ENCODE measurements around the gene CFAP221. TPM values are rescaled to one million over a fixed set of nuclear protein-coding genes. Genes with fewer than 3 reads are reported as not detected.

The CFAP221 gene
- total RNA-seq, 1 experiment from 2014 or later = 0.20 TPM

DNA sequence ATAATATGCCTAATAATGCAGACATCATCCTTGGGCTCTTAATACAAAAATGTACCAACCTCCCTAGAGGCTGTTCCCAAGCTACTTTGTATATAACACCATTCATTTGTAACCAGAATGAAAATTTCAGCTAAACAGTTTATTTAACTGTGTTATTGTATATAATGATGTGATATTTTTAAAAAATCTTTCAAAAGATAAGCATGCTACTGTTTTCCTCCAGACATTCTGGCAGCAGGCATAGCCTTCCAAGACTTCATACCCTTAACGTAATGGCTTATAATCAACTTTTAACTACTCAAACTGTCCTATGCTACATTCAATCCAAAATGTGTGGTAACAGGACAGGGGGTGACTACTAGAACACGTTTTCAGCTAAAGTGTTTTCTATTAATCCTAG, 21.2 kb downstream of the CFAP221 start:
- Histone ChIP-seq H2AFZ (ENCODE audit: low read length) (no peak overlapping the region), H2BK15ac (ENCODE audit: low read depth, low read length) (no peak overlapping the region), H3T11ph (ENCODE audit: low read length) (no peak overlapping the region), H4K20me1 (ENCODE audit: control insufficient read depth, insufficient read depth, insufficient read length) (no peaks in the 10 kb centered on the region), H3K79me2 (ENCODE audit: insufficient read depth, low read length) (no peaks in the 10 kb centered on the region), H3K27me3 (ENCODE audit: insufficient read depth, low read length) (no peaks in the 10 kb centered on the region), H2BK20ac (ENCODE audit: low read depth, low read length, poor library complexity, severe bottlenecking) (no peak overlapping the region), H2BK120ac (ENCODE audit: low read depth, low read length, poor library complexity, severe bottlenecking) (no peak overlapping the region), H4K5ac (ENCODE audit: insufficient read length, low read depth, low read length) (no peak overlapping the region), H3K23ac (ENCODE audit: insufficient read length, low read depth, low read length) (no peak overlapping the region), H3K14ac (ENCODE audit: insufficient read depth, low read length) (no peak overlapping the region), H3K27ac (ENCODE audit: insufficient read length, low read depth, low read length) (no peak overlapping the region), H3K56ac (ENCODE audit: insufficient read length, low read depth, low read length) (no peak overlapping the region), H3K23me2 (ENCODE audit: insufficient read length, low read depth, low read length, poor library complexity, severe bottlenecking) (no peaks in the 10 kb centered on the region), H3K4me2 (ENCODE audit: insufficient read depth, insufficient read length, low read length) (no peak overlapping the region), H2AK5ac (ENCODE audit: insufficient read length, low read length) (no peak overlapping the region), H4K91ac (ENCODE audit: insufficient read length, low read depth, low read length) (no peak overlapping the region), H3K4ac (ENCODE audit: low read depth, low read length) (no peak overlapping the region), H3K79me1 (ENCODE audit: insufficient read depth, low read depth, low read length, poor library complexity, severe bottlenecking) (no peaks in the 10 kb centered on the region), H2BK12ac (ENCODE audit: insufficient read length, low read depth, low read length) (no peak overlapping the region), H2BK5ac (ENCODE audit: insufficient read length, low read length) (no peak overlapping the region), H3K9ac (ENCODE audit: extremely low read depth, insufficient read length, low read length) (no peak overlapping the region), H4K8ac (replicated peaks; ENCODE audit: insufficient read length, low read depth, low read length) (no peak overlapping the region), H3K18ac (ENCODE audit: insufficient read length, low read depth, low read length) (no peak overlapping the region), H3K9me3 (ENCODE audit: control insufficient read depth, low read depth, low read length) (no peaks in the 10 kb centered on the region), H3K4me1 (ENCODE audit: insufficient read depth, low read length) (no peaks in the 10 kb centered on the region)
- Mint-ChIP-seq H3K9me3 (peaks cover 14 to 17% of the 10 kb centered on the region in 2 experiments; a peak in 4 of 5 replicates), H3K27ac (no peak overlapping the region), H3K27me3 (ENCODE audit: low read depth) (no peaks in the 10 kb centered on the region; the same call in 1 of the 2 replicates), H3K4me1 (no peaks in the 10 kb centered on the region), H3K4me3 (no peak overlapping the region), H3K36me3 (ENCODE audit: insufficient read depth in 1 of 3, low read depth in 3 of 3) (peaks cover 3 to 5% (median 3%) of the 10 kb centered on the region in 3 experiments; a peak in 3 of 7 replicates)
- no CpG with 5 or more reads among the region's 2 CpGs for WGBS (ENCODE audit: extremely low coverage, insufficient read length, low lambda C conversion rate)
- DNase-seq = no peak
- TF ChIP-seq, protein P1, sequence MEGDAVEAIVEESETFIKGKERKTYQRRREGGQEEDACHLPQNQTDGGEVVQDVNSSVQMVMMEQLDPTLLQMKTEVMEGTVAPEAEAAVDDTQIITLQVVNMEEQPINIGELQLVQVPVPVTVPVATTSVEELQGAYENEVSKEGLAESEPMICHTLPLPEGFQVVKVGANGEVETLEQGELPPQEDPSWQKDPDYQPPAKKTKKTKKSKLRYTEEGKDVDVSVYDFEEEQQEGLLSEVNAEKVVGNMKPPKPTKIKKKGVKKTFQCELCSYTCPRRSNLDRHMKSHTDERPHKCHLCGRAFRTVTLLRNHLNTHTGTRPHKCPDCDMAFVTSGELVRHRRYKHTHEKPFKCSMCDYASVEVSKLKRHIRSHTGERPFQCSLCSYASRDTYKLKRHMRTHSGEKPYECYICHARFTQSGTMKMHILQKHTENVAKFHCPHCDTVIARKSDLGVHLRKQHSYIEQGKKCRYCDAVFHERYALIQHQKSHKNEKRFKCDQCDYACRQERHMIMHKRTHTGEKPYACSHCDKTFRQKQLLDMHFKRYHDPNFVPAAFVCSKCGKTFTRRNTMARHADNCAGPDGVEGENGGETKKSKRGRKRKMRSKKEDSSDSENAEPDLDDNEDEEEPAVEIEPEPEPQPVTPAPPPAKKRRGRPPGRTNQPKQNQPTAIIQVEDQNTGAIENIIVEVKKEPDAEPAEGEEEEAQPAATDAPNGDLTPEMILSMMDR (conservative IDR thresholded peaks at IDR 0.05) = no peak

All from H9 (cell line).